ENCODE results near the gene SLC10A4. TPM values are rescaled to one million over a fixed set of nuclear protein-coding genes. Genes with fewer than 3 reads are reported as not detected.

Gene SLC10A4
- polyA plus RNA-seq, 4 donors = 0.13 to 0.30 (median 0.21) TPM

Other genes starting within 250 kb of the SLC10A4 start
- gene TEC, start 213.5 kb upstream of the SLC10A4 start, polyA plus RNA-seq (ENCODE audit: insufficient read length in 4 of 4) = 1 to 10 TPM; 2.4 to 4.2 (median 3.8) TPM
- 10 to 100 TPM; 53.3 to 65.4 (median 64.8) TPM for gene SLAIN2, start 141.8 kb upstream of the SLC10A4 start, polyA plus RNA-seq (ENCODE audit: insufficient read length in 4 of 4)
- not detected for gene ZAR1, start 6.9 kb downstream of the SLC10A4 start, polyA plus RNA-seq (ENCODE audit: insufficient read length in 4 of 4)

Data from left renal cortex interstitium (tissue), 4 donors.